Endothelial cell of umbilical vein (primary cell): ENCODE measurements around the gene PTTG1IP. TPM values are rescaled to one million over a fixed set of nuclear protein-coding genes. Genes with fewer than 3 reads are reported as not detected.

ENCODE experiments used
- BruUV-seq: library from RNA; stranded (reverse); fragments of 400-500 nt; replicated peaks from 2 replicates; lab custom pipeline; 2021; lab: Mats Ljungman, UMichigan
- CTCF ChIA-PET: fragments of 300-600, 350-600 bp; sonication (Branson Sonifier 250); formaldehyde crosslinking; loops from one replicate; lab custom pipeline; 2021; ENCODE audit warnings: antibody characterized with exemption, inconsistent platforms; lab: Charles Lee
- POLR2A ChIA-PET: fragments of 300-600, 350-600 bp; sonication (Branson Sonifier 250); formaldehyde crosslinking; loops from one replicate; lab custom pipeline; 2021; ENCODE audit warnings: antibody characterized with exemption, inconsistent platforms; lab: Charles Lee
- DNase-seq: peaks from one replicate; pipeline ENCODE4 v3.0.0-alpha.2; 2011; ENCODE audit warnings: low read depth, low spot score
- FAIRE-seq: peaks from 2 replicates; lab custom pipeline; 2011; peaks lifted over from hg19 to GRCh38; lab: Jason Lieb, UNC
- H2AFZ ChIP-seq: 2 replicates; pipeline ENCODE4 v1.6.0; 2012; ENCODE audit warnings: low read depth, low read length, control low read depth, inconsistent platforms
- H3K27ac ChIP-seq: 2 replicates; pipeline ENCODE4 v1.5.1; 2011; ENCODE audit warnings: low read depth, mild to moderate bottlenecking, control low read depth, low read length, moderate library complexity; ENCODE audit not compliant: insufficient read depth
- H3K27me3 ChIP-seq, 2 experiments: 2 replicates each; pipeline versions ENCODE4 v1.6.0 to v1.6.1; 2011; ENCODE audit warnings: low read length in 2 of 2, mixed read lengths in 1 of 2; ENCODE audit not compliant: control insufficient read depth in 2 of 2, insufficient read depth in 2 of 2
- H3K36me3 ChIP-seq, 2 experiments: 2 replicates in 1 of 2; 3 replicates in 1 of 2; pipeline ENCODE4 v1.5.1; 2011; ENCODE audit warnings: low read length in 2 of 2, mild to moderate bottlenecking in 1 of 2, moderate library complexity in 1 of 2; ENCODE audit not compliant: control insufficient read depth in 2 of 2, insufficient read depth in 2 of 2; ENCODE audit errors: extremely low read depth in 1 of 2
- H3K4me1 ChIP-seq: 3 replicates; pipeline ENCODE4 v1.5.1; 2011; ENCODE audit warnings: mild to moderate bottlenecking, low read length; ENCODE audit not compliant: control insufficient read depth, insufficient read depth; ENCODE audit errors: extremely low read depth
- H3K4me2 ChIP-seq: 2 replicates; pipeline ENCODE4 v1.6.1; 2011; ENCODE audit warnings: low read length, control low read depth, mixed read lengths; ENCODE audit not compliant: insufficient read depth
- H3K4me3 ChIP-seq, 3 experiments: fragments of 200-600 bp in 1 of 3; sonication (generic), shearing (Covaris generic) in 1 of 3; replicated peaks in 1 of 3; 2 replicates each; pipeline ENCODE4 v1.5.1; 2011 to 2016; ENCODE audit warnings: control low read depth in 3 of 3, low read length in 3 of 3, mild to moderate bottlenecking in 2 of 3, inconsistent platforms in 1 of 3, low read depth in 1 of 3, moderate library complexity in 1 of 3; ENCODE audit not compliant: insufficient read depth in 1 of 3
- H3K79me2 ChIP-seq: 2 replicates; pipeline ENCODE4 v1.6.0; 2012; ENCODE audit warnings: low read length, inconsistent platforms; ENCODE audit not compliant: control insufficient read depth, insufficient read depth
- H3K9ac ChIP-seq: replicated peaks from 2 replicates; pipeline ENCODE3; 2011; ENCODE audit warnings: low read length, control low read depth; ENCODE audit not compliant: insufficient read depth; ENCODE audit errors: extremely low read depth
- H3K9me1 ChIP-seq: replicated peaks from 3 replicates; pipeline ENCODE4 v1.6.0; 2011; ENCODE audit warnings: mild to moderate bottlenecking, low read length; ENCODE audit not compliant: control insufficient read depth, insufficient read depth; ENCODE audit errors: extremely low read depth
- H3K9me3 ChIP-seq: replicated peaks from 2 replicates; pipeline ENCODE4 v1.5.1; 2012; ENCODE audit warnings: low read length, inconsistent platforms; ENCODE audit not compliant: control insufficient read depth, insufficient read depth
- H4K20me1 ChIP-seq: replicated peaks from 2 replicates; pipeline ENCODE3; 2011; ENCODE audit warnings: mild to moderate bottlenecking, low read length; ENCODE audit not compliant: control insufficient read depth, insufficient read depth; ENCODE audit errors: extremely low read depth
- EZH2 ChIP-seq: IDR thresholded peaks from 2 replicates; pipeline ENCODE4 v1.6.1; 2012; ENCODE audit warnings: borderline replicate concordance, low read depth, mild to moderate bottlenecking, moderate library complexity, low read length, inconsistent platforms; ENCODE audit not compliant: severe bottlenecking
- POLR2A ChIP-seq: IDR thresholded peaks from 2 replicates; pipeline ENCODE4 v1.6.1; 2012; ENCODE audit warnings: low read depth, mild to moderate bottlenecking, control low read depth, low read length
- dilution Hi-C: fragments of 300-500 bp; cut with MboI; formaldehyde crosslinking; loops from one replicate; pipeline ENCODE4 v1.15.0; 2019; ENCODE audit warnings: low sequenced_read_pairs; ENCODE audit not compliant: extremely low pct_ligation_motif_present
- intact Hi-C: fragments of 100-400 bp; cut with micrococcal nuclease; formaldehyde crosslinking; loops from one replicate; pipeline ENCODE4 v1.10.0; 2022
- polyA plus RNA-seq, 4 experiments: library from polyadenylated mRNA; depleted of rRNA in 3 of 4; stranded (reverse) in 3 of 4; unstranded in 1 of 4; fragments of >200 nt; gene quantifications; 2 replicates each; pipeline versions ENCODE4 v1.2.1 to v1.2.3, GENCODE V29; 2011 to 2012; ENCODE audit warnings: missing spikeins in 1 of 4
- total RNA-seq: library from RNA; stranded (reverse); gene quantifications from 2 replicates; pipeline ENCODE4 v1.2.3, GENCODE V29; 2021
- TF ChIP-seq, protein P1 (sequence below), 2 donors: IDR thresholded peaks; 1 replicate in 1 of 2; 2 replicates in 1 of 2; pipeline ENCODE4 v1.5.1; 2011; ENCODE audit warnings: low read length in 2 of 2, mild to moderate bottlenecking in 2 of 2, moderate library complexity in 2 of 2, control low read depth in 1 of 2, inconsistent platforms in 1 of 2, low read depth in 1 of 2; ENCODE audit not compliant: insufficient read depth in 1 of 2; ENCODE audit errors: extremely low read depth in 1 of 2

PTTG1IP gene
- total and polyA plus RNA-seq, 2 donors (not counting 3 experiments of a cell fraction or from before 2014, with no cell fraction given): 342 to 415 TPM

DNA sequence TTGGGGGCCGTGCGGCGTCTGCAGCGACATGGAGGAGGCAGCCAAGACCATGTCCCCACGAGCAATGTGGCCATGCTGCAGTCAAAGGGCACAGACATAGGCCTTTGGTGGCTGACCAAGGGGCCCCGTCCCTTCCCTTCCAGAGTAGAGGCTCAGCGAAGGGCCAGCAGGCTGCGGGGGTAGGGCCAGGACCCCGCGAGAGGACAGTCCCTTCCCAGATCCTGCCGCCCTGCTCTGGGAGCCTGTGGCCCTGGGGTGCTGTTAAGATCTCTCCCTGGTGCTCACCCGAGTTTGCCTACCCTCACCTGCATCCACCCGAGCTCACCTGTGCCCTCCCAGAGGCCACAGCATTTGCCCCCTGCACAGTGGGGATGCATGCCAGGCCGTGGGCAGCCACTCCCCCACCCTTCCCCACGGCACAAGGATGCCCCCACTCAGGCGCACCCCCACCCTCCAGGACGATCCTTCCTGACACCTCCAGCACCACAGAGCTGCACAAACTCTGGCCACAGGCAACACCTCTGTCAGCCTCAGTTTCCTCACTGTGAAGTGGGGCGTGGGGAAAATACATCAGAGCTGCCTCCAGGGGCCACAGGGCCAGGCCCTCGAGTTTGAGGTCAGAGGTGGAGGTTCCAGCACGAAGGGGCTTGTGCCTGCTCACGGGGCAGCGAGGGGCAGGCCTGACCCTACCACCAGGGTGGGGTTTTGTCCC lies 31.7 kb upstream of the PTTG1IP start:
- Histone ChIP-seq H3K9ac (no peak overlapping the region), H3K27me3 (no peaks in the 10 kb centered on the region), H3K4me1 (peaks cover 2% of the 10 kb centered on the region), H3K4me2 (no peak overlapping the region), H3K36me3 (no peaks in the 10 kb centered on the region), H3K79me2 (no peaks in the 10 kb centered on the region), H4K20me1 (no peaks in the 10 kb centered on the region), H3K4me3 (no peak overlapping the region), H3K27ac (no peak overlapping the region), H3K9me1 (no peaks in the 10 kb centered on the region), H2AFZ (no peak overlapping the region), H3K9me3 (no peaks in the 10 kb centered on the region)
- TF ChIP-seq, protein P1, sequence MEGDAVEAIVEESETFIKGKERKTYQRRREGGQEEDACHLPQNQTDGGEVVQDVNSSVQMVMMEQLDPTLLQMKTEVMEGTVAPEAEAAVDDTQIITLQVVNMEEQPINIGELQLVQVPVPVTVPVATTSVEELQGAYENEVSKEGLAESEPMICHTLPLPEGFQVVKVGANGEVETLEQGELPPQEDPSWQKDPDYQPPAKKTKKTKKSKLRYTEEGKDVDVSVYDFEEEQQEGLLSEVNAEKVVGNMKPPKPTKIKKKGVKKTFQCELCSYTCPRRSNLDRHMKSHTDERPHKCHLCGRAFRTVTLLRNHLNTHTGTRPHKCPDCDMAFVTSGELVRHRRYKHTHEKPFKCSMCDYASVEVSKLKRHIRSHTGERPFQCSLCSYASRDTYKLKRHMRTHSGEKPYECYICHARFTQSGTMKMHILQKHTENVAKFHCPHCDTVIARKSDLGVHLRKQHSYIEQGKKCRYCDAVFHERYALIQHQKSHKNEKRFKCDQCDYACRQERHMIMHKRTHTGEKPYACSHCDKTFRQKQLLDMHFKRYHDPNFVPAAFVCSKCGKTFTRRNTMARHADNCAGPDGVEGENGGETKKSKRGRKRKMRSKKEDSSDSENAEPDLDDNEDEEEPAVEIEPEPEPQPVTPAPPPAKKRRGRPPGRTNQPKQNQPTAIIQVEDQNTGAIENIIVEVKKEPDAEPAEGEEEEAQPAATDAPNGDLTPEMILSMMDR (IDR thresholded peaks at IDR 0.05; ENCODE audit: extremely low read depth in 1 of 2, insufficient read depth in 1 of 2, low read depth in 1 of 2, low read length in 2 of 2): no peak
- TF ChIP-seq POLR2A: no peak
- no peak for TF ChIP-seq EZH2
- intact Hi-C loops (no loop called here), dilution Hi-C loops (no loop called here)
- no TSS peak for BruUV-seq
- ChIA-PET CTCF (interaction anchor here (3.3 kb wide), 1 partner anchor 12 kb away, joined by 11 read pairs; no protein-coding TSS in a partner anchor), POLR2A (no interaction called here)
- FAIRE-seq: no peak
- no peak for DNase-seq
